A673 (cell line): ENCODE measurements around the gene PYY. TPM values are rescaled to one million over a fixed set of nuclear protein-coding genes. Genes with fewer than 3 reads are reported as not detected.
A peak's percentile ranks its signal among the peaks of the same experiment; 100 is the strongest.
"Not testable (repeated sequence)": the region's sequence is repeated elsewhere in the genome, so short reads cannot be mapped to it uniquely, and the experiment has no call there.

Source experiments
- BruUV-seq: library from RNA; stranded (reverse); fragments of 400-500 nt; replicated peaks from 2 replicates; lab custom pipeline; 2021; lab: Mats Ljungman, UMichigan
- CTCF ChIA-PET: fragments of 300-600 bp; sonication (Branson Sonifier 250); formaldehyde crosslinking; loops from one replicate; lab custom pipeline; 2022; ENCODE audit warnings: antibody characterized with exemption; lab: Charles Lee
- POLR2A ChIA-PET: fragments of 300-600 bp; sonication (Branson Sonifier 250); formaldehyde crosslinking; loops from one replicate; lab custom pipeline; 2022; ENCODE audit warnings: antibody characterized with exemption; ENCODE audit not compliant: low non-redundant PET; lab: Charles Lee
- DNase-seq: peaks from one replicate; pipeline ENCODE4 v3.0.0-alpha.2; 2015; ENCODE audit warnings: low spot score
- H3K27ac ChIP-seq: fragments of 200-600 bp; sonication (generic); 2 replicates; pipeline ENCODE4 v1.5.1; 2016; ENCODE audit warnings: mixed run types, low read depth, mild to moderate bottlenecking, mixed read lengths, antibody characterized with exemption, low read length; ENCODE audit not compliant: poor library complexity, severe bottlenecking
- H3K27me3 ChIP-seq: fragments of 200-600 bp; sonication (generic); replicated peaks from 2 replicates; pipeline ENCODE4 v1.6.1; 2017; ENCODE audit warnings: mixed run types, low read depth, mild to moderate bottlenecking, mixed read lengths, antibody characterized with exemption, low read length; ENCODE audit not compliant: insufficient read depth, poor library complexity
- H3K36me3 ChIP-seq: fragments of 200-600 bp; sonication (generic); 2 replicates; pipeline ENCODE4 v1.6.1; 2016; ENCODE audit warnings: mixed run types, mild to moderate bottlenecking, mixed read lengths, antibody characterized with exemption, low read length; ENCODE audit not compliant: insufficient read depth, poor library complexity, severe bottlenecking
- H3K4me1 ChIP-seq: fragments of 200-600 bp; sonication (generic); 2 replicates; pipeline ENCODE4 v1.6.1; 2017; ENCODE audit warnings: mixed run types, mild to moderate bottlenecking, mixed read lengths, antibody characterized with exemption, low read length; ENCODE audit not compliant: insufficient read depth, poor library complexity, severe bottlenecking
- H3K4me3 ChIP-seq: fragments of 200-600 bp; sonication (generic); 2 replicates; pipeline ENCODE4 v1.5.1; 2016; ENCODE audit warnings: low read depth, mixed run types, mild to moderate bottlenecking, mixed read lengths, low read length; ENCODE audit not compliant: poor library complexity, severe bottlenecking
- H3K9me3 ChIP-seq: fragments of 200-600 bp; sonication (generic); 2 replicates; pipeline ENCODE4 v1.6.1; 2016; ENCODE audit warnings: mixed run types, low read depth, mild to moderate bottlenecking, mixed read lengths, antibody characterized with exemption, low read length; ENCODE audit not compliant: poor library complexity, severe bottlenecking
- CTCF ChIP-seq: fragments of 300-800, 200-600 bp; sonication (generic); conservative IDR thresholded peaks from 2 replicates; pipeline ENCODE4 v1.5.1; 2017; ENCODE audit warnings: low read depth, mild to moderate bottlenecking, antibody characterized with exemption, low read length, moderate library complexity, mixed read lengths
- EZH2 ChIP-seq: fragments of 200-600 bp; sonication (generic); IDR thresholded peaks from 2 replicates; pipeline ENCODE4 v1.6.1; 2017; ENCODE audit warnings: borderline replicate concordance, low read depth, mild to moderate bottlenecking, mixed read lengths, antibody characterized with exemption, low read length; ENCODE audit not compliant: poor library complexity, severe bottlenecking
- intact Hi-C: fragments of 100-400 bp; cut with micrococcal nuclease; formaldehyde crosslinking; loops from one replicate; pipeline ENCODE4 v1.10.0; 2022; ENCODE audit not compliant: unreplicated experiment
- total RNA-seq: library from RNA; stranded (reverse); gene quantifications from 2 replicates; pipeline ENCODE4 v1.2.3, GENCODE V29; 2021

Gene PYY
- total RNA-seq, 1 experiment from 2014 or later = not detected

DNA sequence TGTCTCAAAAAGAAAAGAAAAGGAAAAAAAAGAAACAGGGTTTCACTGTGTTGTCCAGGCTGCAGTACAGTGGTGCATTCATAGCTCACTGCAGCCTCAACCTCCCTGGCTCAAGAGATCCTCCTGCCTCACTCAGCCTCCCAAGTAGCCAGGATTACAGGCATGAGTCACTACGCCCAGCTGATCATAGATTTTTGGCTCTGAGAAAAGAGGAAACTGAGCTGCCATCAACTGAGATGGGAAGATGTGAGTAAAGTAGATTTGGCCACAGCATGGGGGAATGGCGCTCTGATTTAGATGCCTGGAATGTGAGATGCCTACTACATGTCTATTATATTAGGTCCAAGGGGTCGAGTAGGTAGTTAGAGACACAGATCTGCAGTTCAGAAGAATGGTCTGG lies 44.8 kb upstream of the PYY start:
- POLR2A ChIA-PET = no interaction called here
- intact Hi-C loops = no loop called here
- TF ChIP-seq EZH2 (no peak), CTCF (no peak)

GRCh38 chr17:43997180-43997579 lies 43.4 kb upstream of the PYY start:
- CTCF ChIA-PET = interaction anchor here (0.6 to 1.0 kb wide), 2 partner anchors 45 to 53 kb away, joined by 3 read pairs; no protein-coding TSS in a partner anchor
- DNase-seq, intact Hi-C loops, H3K27ac ChIP-seq, BruUV-seq, POLR2A ChIA-PET, H3K9me3 ChIP-seq, H3K27me3 ChIP-seq, H3K4me1 ChIP-seq, H3K36me3 ChIP-seq, H3K4me3 ChIP-seq: not testable (repeated sequence)

More for the DNA sequence above, 44.8 kb upstream of the PYY start:
- Histone ChIP-seq H3K4me3 (no peak overlapping the region), H3K9me3 (no peaks in the 10 kb centered on the region), H3K4me1 (no peaks in the 10 kb centered on the region), H3K27ac (no peak overlapping the region), H3K27me3 (no peaks in the 10 kb centered on the region), H3K36me3 (no peaks in the 10 kb centered on the region)
- no TSS peak for BruUV-seq
- CTCF ChIA-PET = no interaction called here
- DNase-seq = no peak

GRCh38 chr17:43995150-43995471 lies 41.4 kb upstream of the PYY start:
- CTCF ChIA-PET = no interaction called here
- BruUV-seq = no TSS peak

More at GRCh38 chr17:43995150-43995471, 41.4 kb upstream of the PYY start:
- POLR2A ChIA-PET = no interaction called here
- no peak for DNase-seq
- no peak for TF ChIP-seq CTCF
- TF ChIP-seq EZH2 = no peak
- Histone ChIP-seq H3K36me3 (no peaks in the 10 kb centered on the region), H3K4me3 (peak overlapping the region; percentile 37), H3K27ac (no peak overlapping the region), H3K27me3 (no peaks in the 10 kb centered on the region), H3K4me1 (no peaks in the 10 kb centered on the region), H3K9me3 (no peaks in the 10 kb centered on the region)
- intact Hi-C loops = loop anchor here (1.0 to 2.0 kb wide), 2 partner anchors 51 to 116 kb away; no protein-coding TSS in a partner anchor
